IPS-NIHi7 (cell line): ENCODE measurements around the gene WDCP.
A peak's percentile ranks its signal among the peaks of the same experiment; 100 is the strongest.
"Not testable (repeated sequence)": the region's sequence is repeated elsewhere in the genome, so short reads cannot be mapped to it uniquely, and the experiment has no call there.

Experiments used
- DNase-seq: peaks from one replicate; pipeline ENCODE4 v3.0.0; 2012; ENCODE audit warnings: mixed read lengths; ENCODE audit errors: extremely low spot score

The WDCP gene

DNA sequence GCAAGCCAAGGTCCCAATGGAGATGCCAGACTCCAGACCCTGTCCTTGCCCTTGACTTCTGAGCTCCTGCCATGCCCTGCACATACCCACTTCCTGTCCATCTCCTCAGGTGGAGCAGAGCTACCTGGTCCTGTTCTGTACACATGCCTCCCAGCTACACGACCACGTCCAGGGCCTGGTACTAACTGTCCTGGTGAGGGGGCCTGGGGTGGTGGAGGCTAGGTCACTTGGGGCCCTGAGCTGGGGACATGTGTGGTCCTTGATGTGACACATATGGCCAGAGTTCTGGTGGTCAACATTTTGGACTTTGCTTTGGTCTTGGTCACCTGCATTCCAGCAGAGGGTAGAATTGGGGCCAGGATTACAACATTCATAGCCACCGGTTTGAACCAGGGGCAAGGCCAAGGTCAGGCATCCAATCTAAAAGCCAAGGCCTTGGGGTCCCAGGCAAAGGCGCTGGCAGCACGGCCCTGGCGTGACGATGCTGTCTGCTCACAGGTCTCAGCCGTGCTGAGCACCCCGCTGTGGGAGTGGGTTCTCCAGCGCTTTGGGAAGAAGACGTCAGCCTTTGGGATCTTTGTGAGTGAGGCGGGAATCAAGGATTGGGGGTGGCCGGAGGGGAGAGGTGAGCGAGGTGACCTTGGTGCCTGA, 24.7 kb downstream of the WDCP start:
- DNase-seq, result no peak

DNA sequence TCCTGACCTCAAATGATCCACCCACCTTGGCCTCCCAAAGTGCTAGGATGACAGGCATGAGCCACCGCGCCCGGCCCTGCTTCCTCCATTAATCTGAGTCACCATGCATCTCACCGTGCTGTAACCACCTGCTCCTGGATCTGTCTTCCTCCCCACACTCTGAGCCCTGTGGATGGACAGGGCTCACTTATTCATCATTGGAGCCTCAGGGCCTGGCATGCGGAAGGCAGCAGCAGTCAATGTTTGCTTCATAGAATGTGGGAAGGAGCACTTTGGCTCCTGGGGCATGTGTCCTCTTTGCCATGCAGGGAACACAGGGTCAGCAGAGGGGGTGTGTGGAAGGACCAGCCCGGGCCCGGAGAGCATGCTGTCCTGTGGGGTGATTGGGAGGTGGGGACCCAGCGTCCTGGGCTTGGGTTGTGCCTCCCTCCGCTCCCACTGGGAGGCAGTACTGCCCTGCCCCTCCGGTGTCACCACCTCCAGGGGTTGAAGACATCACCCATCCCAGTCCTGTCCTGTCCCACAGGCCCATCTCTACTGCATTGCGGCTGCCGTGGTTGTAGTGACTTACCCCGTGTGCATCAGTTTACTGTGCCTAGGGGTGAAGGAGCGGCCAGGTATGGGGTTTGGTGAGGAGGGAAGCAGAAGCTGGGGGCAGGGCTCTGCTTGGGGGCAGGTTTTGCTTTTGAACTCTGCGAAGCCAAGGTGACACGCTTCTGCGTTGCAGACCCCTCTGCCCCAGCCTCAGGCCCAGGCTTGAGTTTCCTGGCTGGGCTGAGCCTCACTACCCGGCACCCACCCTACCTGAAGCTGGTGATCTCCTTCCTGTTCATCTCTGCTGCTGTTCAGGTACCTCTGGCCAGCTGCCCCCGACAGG, 25.8 kb downstream of the WDCP start:
- DNase-seq, result peak; percentile 84

DNA sequence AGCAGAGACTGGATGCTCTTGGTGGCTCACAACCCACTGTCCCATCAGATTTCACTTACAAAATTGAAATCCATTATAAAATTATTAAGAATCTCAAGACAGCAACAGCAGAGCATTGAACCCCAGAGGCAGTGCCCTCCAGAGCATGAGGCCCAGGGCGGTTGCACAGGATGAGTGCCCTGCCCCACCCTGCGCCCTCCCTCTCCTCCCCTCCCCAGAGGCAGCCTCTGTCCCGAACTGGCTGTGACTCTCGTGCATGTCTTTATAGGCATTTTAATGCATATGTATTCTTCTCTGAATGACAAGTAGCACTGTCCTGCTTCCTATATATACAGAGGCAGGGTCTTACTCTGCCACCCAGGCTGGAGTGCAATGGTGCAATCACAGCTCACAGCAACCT, 26.9 kb downstream of the WDCP start:
- DNase-seq, result no peak

DNA sequence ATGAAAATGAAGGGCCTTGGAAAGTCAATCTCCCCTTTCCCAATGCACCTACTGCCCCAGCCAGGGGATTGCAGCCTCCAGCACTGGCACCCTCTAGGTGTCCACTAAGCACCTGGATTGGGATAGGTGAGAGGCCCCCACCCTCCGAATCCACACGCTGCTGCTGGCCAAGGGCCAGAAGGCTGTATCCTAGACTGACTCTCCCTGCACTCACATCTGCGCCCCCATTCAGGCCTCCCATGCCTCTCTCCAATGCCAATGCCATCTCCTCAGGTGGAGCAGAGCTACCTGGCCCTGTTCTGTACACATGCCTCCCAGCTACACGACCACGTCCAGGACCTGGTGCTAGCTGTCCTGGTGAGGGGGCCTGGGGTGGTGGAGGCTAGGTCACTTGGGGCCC, 27.5 kb downstream of the WDCP start:
- DNase-seq, result no peak

DNA sequence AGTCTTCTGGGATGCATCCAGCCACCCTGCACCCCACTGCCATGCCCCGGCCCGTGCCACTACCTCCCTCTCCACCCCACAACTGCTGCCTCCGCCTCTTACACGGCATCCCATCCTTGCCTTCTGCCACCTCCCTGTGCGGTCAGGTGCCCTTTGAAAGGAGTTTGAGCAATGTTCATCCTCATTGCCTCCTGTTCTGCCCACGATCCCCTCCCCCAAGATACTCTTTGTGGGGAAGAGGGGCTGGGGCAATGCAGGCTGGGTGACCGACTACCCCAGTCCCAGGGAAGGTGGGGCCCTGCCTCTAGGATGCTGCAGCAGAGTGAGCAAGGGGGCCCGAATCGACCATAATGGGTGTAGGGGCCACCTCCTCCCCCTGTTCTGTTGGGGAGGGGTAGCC, 28.9 kb downstream of the WDCP start:
- no peak for DNase-seq

DNA sequence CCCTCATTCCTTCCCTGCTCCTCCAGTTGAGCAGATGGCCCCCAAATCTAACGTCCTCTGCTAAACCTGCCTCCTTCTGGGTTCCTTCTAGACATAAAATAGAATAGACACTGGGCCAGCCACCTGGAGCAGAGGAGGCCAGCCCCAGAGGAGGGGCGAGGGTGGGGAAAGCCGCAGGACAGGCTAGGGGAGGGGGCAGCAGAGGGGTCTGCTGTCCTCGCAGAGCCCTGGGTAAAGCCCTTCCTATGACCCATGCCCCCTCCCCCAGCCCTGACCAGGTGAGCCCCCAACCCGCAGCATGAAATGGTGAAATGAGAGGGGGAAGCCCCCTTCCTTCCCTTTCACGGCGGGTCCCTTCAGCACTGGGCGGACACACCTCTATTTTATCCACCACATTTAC, 29.5 kb downstream of the WDCP start:
- no peak for DNase-seq

DNA sequence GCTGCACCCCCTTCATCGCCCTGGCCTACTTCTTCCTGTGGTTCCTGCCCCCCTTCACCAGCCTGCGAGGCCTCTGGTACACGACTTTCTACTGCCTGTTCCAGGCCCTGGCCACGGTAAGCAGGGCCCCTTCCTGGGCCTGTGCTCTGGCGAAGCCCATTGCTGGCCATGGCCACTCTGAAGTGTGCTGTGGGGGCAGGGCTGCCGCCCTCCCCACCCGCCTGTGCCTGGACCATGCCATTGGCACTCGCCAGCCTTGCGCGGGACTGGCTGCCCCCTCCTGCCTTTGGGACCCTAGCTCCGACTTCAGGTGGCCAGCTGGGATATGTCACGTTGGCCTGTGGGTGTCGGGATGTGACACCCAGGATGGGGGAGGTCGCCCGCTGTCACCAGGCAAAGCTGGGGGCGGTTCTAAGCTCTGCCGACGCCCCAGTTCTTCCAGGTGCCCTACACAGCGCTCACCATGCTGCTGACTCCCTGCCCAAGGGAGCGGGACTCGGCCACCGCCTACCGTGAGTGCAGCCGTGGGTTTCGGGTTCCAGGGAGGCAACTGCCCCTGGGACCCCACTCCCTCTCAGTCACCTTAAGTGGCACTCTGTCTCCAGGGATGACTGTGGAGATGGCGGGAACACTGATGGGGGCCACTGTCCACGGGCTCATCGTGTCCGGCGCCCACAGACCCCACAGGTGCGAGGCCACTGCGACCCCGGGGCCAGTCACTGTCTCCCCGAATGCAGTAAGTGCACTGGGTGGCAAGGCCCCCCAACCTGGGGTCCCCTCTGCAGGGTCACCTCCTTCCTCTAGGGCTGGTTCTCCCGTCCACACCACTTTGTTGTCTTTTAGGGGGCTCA, 30.1 kb downstream of the WDCP start:
- no peak for DNase-seq

DNA sequence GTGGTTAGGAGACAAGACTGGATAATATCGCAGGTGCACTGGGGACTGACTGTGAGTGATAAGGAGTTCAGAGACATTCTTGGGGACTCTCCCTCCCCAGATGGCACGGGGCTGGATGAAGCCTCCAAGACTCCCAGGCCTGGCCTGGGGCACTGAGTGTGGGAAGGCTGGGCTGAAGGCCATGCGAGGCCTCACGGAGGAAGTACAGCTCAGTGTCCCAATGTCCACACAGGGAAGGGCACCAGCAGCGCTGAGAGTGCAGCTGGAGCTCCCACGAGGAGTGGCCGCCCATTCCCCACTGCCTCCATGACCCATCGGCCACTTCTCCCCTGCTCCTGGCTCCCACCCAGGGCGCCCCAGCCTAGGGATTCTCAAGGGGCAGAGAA, 30.8 kb downstream of the WDCP start:
- DNase-seq, result no peak

DNA sequence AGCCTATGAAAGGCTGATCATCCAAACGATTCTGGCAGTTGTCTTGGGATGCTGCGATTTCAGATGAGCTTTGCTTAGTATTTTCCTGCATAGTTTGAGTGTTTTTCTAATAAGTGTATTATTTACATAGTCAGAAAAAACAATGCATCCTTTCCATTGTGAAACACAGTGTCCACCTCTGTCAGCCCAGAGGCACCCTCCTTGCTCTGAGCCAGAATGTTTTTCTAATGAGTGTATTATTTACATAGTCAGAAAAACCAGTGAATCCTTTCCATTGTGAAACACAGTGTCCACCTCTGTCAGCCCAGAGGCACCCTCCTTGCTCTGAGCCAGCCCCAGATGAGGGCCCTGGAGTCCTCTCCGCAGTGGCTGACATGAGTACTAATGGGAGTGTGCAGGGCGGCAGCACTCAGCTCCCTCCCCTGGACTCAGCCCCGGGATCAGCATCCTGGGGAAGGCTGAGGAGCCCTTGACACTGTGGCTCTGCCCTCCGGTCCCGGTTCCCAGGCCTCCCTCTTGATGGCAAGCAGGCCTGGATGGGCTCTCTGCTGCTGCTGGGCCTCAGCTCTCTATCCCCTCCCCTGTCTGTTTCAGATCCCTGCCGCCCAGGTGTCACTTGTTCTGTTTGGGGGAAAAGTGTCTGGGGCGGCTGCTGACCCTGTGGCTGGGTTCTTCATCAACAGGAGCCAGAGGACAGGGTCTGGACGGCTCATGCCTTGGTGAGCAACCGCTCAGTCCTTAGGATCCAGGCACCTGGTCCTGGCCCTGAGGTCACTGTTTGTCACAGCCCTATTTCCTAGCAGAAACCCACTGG, 31.4 kb downstream of the WDCP start:
- peak; percentile 33 for DNase-seq

DNA sequence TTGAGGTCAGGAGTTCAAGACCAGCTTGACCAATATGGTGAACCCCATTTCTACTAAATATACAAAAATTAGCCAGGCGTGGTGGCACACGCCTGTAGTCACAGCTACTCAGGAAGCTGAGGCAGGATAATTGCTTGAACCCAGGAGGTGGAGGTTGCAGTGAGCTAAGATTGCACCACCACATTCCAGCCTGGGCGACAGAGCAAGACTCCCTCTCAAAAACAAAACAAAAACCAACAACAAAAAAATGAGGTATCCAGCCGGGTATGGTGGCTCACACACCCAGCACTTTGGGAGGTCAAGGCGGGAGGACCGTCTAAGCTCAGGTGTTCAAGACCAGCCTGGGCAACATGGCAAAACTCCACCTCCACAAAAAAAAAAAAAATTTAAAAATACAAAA, 32.3 kb downstream of the WDCP start:
- not testable (repeated sequence) for DNase-seq

DNA sequence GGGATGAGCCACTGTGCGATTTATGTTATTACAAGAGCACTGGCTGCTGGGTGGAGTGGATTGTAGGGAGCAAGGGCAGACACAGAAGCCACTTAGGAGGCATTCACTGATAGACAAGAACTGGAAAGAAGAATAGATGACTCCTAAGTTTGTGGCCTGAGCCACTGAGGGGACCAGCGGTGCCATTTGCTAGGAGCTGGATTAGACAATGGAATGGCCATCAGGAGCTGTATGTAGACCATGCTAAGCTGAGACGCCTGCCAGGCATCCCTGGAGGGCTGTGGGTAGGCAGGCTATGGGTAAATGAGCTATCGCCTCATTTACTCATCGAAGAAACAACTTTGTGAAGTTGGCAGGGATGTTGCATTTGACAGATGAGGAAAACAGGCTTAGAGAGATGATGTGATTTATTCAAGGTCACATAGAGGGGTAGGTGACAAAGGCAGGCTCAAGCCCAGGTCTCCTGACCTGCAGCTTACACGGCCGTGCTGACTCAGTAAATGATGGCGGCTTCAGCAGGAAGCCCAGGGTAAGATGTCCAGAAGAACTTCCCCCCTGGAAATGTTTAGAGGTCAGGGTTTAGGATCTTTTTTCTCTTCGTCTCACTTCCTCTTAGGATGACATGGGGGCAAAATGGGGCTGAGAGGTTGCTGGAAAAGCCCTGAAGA, 34.5 kb downstream of the WDCP start:
- no peak for DNase-seq

DNA sequence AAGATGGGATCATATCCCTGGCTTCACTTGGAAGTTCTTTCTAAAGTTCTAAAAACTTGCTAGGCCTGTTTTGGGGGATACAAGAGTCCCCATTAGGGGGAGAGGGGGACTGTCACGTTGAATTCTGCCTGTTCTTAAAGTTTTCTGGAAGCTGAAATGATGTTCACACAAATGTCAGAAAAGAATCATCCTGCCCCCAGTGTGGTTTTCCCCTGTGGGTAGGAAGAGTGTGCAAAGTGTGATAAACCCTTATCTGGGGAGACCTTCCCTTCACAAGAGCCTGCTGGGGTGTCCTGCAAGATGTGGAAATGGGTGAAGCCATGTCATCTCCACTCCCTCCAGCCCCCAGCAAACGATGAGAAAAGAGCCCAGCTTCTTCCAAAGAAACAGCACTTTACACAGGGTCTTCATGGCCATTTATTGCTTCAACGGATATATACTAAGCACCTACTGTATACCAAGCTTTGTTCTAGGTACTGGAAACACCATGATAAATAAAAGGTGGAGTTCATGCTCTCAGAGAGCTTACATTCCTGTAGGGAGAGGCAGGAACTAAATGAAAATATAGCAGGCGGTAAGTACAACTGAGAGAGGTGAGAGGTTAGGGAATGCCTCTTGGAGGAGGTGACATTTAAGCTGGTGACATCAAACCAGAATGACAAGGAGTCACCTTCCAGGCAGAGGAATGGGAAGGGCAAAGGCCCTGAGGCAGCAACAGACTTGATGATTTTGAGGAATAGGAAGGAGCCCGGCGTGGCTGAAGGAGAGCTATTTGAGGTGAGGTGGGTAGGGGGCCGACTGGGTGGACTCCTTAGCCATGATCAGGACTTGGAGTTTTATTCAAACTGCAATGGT, 35.7 kb downstream of the WDCP start:
- DNase-seq, result no peak

DNA sequence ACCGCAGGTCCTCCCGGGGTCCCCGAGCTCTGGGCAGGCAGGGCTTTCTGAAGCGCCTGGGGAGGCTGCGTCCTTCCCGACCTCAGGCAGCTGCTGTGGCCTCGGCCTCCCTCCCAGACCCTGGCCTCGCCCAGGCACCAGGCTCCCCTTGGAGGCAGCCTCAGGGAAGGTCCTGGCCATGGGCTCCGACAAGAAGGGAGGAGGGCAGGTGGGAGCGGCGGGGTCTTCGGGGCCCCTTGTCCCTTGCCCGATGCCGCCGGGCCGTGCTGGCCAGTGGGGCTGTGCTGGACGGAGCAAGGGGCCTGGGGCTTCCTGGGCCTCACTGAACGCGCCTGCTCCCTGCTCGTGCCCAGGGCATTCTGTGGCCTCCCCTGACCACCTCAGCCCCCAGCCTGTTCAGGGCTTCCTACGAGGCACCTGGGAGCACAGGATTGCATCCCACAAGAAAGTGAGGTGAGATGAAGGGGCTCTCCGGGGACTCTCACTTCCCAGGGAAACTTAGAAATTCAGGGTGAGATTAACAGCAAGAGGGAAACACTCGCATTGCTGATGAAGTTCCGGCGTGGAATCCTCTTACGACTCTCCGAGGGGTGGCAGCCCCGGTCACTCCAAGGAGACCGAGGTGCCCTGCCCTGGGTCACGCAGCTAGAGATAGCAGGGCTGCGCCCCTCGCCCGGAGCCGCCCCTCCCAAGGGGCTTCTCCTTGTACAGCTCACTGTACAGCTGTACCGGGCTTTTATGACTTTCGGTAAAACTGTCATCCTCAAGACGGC, 36.5 kb downstream of the WDCP start:
- no peak for DNase-seq

DNA sequence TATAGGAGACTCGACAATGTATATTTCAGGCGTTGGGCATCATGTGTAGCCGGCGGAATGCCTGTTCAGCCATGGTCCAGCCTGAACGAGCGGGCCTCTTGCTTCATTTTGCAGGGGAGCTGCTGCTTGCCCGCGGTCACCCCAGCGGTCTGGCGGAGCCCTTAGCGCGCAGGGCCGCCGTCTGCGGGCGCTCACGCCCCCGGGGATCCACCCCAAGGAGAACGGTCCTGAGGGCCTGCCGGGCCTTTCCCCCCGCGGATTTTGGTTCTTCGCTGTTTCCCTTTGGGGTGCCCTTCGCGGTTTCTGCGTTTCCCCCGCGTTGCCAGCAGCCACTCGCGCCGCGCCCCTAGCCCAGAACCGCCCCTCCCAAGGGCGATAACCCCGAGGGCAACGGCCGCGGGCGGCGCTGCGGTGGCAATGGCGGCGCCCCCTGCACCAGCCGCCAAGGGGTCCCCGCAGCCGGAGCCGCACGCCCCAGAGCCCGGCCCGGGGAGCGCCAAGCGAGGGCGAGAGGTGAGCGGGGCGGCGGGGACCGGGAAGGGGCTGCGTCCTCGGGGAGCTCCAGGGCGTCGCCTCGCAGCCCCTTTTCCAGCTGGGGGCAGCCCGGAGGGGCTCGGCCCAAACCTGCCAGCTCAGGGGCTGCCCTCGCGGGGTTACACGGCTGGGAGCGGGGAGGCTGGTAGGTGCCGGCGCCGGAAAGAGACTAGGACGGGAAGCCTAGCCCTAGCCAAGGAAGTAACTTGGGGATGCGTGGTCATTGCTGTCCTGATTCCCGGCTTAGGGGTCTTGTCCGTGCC, 37.3 kb downstream of the WDCP start, which contains the start of gene MFSD2B:
MFSD2B (plus strand) TSS at position 406 of the 797 bp plus-strand sequence; CDS start at position 418, 12 bp downstream.
- peak; percentile 40 for DNase-seq

DNA sequence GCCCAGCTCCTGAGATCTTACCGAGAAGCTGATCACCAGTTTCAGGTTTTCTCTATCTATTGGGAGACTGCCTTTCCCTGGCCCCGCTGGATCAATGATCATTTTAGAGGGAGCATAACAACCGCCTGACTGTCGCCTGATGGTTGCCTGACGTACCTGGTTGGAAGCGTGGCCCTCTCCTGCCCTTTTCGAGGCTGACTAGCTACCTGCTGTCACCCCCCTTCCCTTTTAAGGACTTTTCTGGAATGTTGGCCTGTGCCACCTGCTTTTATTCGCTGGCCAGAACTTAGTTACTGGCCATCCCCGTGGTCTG, 37.9 kb downstream of the WDCP start:
- no peak for DNase-seq

DNA sequence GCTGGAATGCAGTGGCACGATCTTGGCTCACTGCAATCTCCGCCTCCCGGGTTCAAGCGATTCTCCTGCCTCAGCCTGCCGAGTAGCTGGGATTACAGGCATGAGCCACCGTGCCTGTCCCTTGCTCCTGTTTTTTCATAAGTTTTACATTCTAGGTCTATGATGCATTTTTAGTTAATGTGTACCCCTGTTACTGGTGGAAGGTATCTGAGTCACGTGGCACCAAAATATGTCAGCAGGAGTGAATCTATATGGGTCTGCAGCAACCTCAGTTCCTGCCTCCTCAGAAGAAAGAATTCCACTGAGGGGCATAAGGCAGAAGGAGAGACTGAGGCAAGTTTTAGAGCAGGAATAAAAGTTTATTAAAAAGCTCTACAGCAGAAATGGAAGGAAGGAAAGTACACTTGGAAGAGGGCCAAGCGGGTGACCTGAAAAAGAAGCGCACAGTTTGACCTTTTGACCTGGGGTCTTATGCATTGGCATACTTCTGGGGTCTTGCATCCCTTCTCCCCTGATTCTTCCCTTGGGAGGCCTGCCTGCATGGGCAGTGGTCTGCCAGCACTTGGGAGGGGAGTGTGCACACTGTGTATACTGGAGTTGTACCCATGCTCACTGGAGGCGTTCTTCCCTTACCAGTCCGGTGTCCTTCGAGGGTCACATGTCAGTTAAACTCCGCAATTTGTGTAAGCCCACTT, 38.4 kb downstream of the WDCP start:
- DNase-seq, result no peak

DNA sequence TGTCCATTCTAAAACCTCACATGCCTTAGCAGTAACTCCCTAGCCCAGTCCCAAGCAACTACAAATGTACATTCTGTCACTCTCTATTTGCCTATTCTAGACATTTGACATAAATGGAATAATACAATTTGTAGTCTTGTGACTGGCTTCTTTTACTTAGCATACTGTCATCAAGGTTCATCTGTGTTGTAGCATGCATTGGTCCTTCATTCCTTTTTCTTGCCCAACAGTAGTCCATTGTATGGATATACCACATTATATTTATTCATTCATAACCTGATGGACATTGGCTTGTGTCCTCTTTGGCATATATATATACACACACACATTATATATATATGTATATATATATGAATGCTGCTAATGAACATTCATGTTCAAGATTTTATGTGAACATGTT, 39.5 kb downstream of the WDCP start:
- DNase-seq, result no peak

DNA sequence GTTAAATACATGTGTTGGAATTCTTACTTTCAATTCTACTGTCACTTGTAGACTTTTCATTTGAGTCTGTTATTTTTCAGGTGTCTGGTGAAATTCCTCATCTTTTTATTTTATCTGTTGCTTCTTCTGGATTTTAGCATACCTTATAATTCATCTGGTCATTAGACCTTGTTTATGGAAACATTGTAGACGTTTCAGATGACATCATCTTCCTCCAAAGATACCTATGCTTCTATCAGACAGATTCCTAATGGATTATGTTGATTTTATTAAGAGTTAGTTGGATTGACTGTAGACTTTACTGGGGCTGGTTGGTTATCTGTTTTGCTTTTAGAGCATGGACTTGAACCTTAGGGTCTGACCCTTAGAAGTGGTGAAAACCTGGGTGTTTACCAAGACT, 52.6 kb downstream of the WDCP start:
- DNase-seq, result no peak
